Measurements from ENCODE around the gene RILPL2. TPM values are rescaled to one million over a fixed set of nuclear protein-coding genes. Genes with fewer than 3 reads are reported as not detected.
"Not testable (repeated sequence)": the region's sequence is repeated elsewhere in the genome, so short reads cannot be mapped to it uniquely, and the experiment has no call there.

RILPL2 gene
- total RNA-seq, 2 donors from 2014 or later: 0.96 to 2.1 TPM

DNA sequence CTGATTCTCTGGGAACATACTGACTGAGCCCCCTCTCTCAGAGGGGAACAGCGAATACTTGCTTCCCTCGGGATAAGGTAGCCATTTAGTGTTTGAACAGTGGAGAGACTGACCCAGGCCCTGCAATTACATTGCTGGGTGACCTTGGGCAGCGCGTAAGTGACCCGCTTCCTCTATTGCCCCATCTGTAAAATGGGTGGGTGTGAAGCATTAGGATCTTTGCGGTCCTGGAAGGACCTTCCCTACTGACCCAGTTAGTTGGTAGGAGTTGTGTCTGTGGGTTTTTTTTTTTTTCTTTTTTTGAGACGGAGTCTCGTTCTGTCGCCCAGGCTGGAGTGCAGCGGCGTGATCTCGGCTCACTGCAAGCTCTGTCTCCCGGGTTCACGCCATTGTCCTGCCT lies 53.8 kb downstream of the RILPL2 start:
- no peak for DNase-seq
- no peaks in the 10 kb centered on the region for H3K36me3 ChIP-seq
- H3K27ac ChIP-seq: no peak overlapping the region
- no peak overlapping the region for H3K9ac ChIP-seq (ENCODE audit: low read depth in 2 of 2, low read length in 2 of 2)
- no peaks in the 10 kb centered on the region for H3K27me3 ChIP-seq
- no peak for TF ChIP-seq CTCF (IDR thresholded peaks at IDR 0.05)
- H3K9me3 ChIP-seq: no peaks in the 10 kb centered on the region
- intact Hi-C loops (cut with DNase I): no loop called here
- H3K4me3 ChIP-seq: no peak overlapping the region
- H3K4me1 ChIP-seq: no peaks in the 10 kb centered on the region

DNA sequence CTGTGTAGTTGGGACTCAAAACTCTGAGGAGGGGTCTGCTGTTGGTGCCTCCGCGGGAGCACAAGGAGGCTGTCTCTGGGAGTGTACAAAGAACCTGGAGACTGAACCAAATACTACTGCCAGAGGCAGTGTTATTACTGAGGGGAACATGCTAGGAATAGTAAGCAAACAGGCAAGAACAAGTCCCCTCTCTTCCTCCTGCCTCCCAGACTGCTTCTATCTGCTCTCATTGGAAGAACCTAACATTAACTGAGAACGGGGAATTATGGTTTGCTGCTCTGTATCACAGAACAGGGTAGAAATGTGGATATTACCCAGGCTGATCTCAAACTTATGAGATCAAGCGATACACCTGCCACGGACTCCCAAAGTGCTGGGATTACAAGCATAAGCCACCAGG lies 57.1 kb downstream of the RILPL2 start:
- Histone ChIP-seq H3K27me3 (no peaks in the 10 kb centered on the region), H3K36me3 (no peaks in the 10 kb centered on the region), H3K9ac (ENCODE audit: low read depth in 2 of 2, low read length in 2 of 2) (no peak overlapping the region), H3K27ac (no peak overlapping the region), H3K4me1 (no peaks in the 10 kb centered on the region), H3K4me3 (no peak overlapping the region), H3K9me3 (no peaks in the 10 kb centered on the region)
- intact Hi-C loops (cut with DNase I): no loop called here
- DNase-seq: no peak
- TF ChIP-seq CTCF (IDR thresholded peaks at IDR 0.05): no peak

- H3K4me3 ChIP-seq; H3K9me3 ChIP-seq; intact Hi-C loops (cut with DNase I); DNase-seq; H3K36me3 ChIP-seq; H3K27ac ChIP-seq; H3K9ac ChIP-seq (ENCODE audit: low read depth in 2 of 2, low read length in 2 of 2); H3K4me1 ChIP-seq; H3K27me3 ChIP-seq: not testable (repeated sequence)
Measured at GRCh38 chr12:123372415-123372814, 64.1 kb downstream of the RILPL2 start.

DNA sequence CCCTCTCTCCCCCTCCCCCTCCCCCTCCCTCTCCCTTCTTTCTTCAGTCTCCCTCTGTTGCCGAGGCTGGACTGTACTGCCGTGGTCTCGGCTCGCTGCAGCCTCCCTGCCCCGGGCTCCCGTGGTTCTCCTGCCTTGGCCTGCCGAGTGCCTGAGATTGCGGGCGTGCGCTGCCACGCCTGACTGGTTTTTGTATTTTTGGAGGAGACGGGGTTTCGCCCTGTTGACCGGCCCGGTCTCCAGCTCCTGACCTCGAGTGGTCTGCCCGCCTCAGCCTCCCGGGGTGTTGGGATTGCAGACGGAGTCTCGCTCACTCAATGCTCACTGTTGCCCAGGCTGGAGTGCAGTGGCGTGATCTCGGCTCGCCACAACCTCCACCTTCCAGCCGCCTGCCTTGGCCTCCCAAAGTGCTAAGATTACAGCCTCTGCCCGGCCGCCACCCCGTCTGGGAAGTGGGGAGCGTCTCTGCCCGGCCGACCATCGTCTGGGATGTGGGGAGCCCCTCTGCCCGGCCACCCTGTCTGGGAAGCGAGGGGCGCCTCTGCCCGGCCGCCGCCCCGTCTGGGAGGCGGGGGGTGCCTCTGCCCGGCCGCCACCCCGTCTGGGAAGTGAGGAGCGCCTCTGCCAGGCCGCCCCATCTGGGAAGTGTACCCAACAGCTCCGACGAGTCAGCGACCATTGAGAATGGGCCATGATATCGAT lies 64.7 kb downstream of the RILPL2 start:
- H3K4me1 ChIP-seq; H3K4me3 ChIP-seq; H3K9me3 ChIP-seq; H3K9ac ChIP-seq (ENCODE audit: low read depth in 2 of 2, low read length in 2 of 2); intact Hi-C loops (cut with DNase I); H3K27ac ChIP-seq; H3K36me3 ChIP-seq; DNase-seq; H3K27me3 ChIP-seq: not testable (repeated sequence)

DNA sequence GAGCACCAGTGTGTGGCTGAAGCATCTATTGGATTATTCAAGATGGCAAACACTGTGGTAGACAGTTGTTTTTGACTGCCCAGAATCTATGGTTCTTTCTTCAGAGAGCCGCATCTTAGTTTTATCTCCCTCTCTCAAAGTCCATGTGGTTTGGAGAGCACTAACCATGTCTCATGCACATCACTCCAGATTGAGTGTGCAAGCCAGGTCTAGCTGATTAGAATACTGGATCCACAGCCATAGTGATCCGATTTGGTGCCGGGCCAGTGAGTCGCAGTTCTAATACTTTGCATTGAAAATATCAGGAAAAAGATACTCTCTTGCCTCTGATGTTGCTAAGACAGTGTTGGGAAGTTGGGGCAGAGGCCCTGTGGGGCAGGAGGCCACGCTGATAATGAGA lies 67.3 kb downstream of the RILPL2 start:
- H3K9ac ChIP-seq (ENCODE audit: low read depth in 2 of 2, low read length in 2 of 2): no peak overlapping the region
- H3K27me3 ChIP-seq: no peaks in the 10 kb centered on the region
- H3K4me1 ChIP-seq: no peaks in the 10 kb centered on the region
- H3K27ac ChIP-seq: no peak overlapping the region
- DNase-seq: no peak
- intact Hi-C loops (cut with DNase I): no loop called here
- H3K36me3 ChIP-seq: no peaks in the 10 kb centered on the region
- H3K9me3 ChIP-seq: no peaks in the 10 kb centered on the region
- TF ChIP-seq CTCF (IDR thresholded peaks at IDR 0.05): no peak
- H3K4me3 ChIP-seq: no peak overlapping the region

DNA sequence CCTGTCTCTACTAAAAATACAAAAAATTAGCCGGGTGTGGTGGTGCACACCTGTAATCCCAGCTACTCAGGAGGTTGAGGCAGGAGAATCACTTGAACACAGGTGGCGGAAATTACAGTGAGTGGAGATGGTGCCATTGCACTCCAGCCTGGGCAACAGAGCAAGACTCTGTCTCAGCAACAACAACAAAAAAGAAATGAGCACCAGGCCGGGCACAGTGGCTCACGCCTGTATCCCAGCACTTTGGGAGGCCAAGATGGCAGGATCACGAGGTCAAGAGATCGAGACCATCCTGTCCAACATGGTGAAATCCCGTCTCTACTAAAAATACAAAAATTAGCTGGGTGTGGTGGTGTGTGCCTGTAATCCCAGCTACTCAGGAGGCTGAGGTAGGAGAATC lies 68.1 kb downstream of the RILPL2 start:
- H3K36me3 ChIP-seq; H3K9ac ChIP-seq (ENCODE audit: low read depth in 2 of 2, low read length in 2 of 2); H3K27me3 ChIP-seq; H3K9me3 ChIP-seq; H3K4me3 ChIP-seq; DNase-seq; H3K4me1 ChIP-seq; H3K27ac ChIP-seq; intact Hi-C loops (cut with DNase I): not testable (repeated sequence)

- Histone ChIP-seq H3K4me3 (no peak overlapping the region), H3K9me3 (no peaks in the 10 kb centered on the region), H3K27me3 (no peaks in the 10 kb centered on the region), H3K27ac (no peak overlapping the region), H3K36me3 (no peaks in the 10 kb centered on the region), H3K9ac (ENCODE audit: low read depth in 2 of 2, low read length in 2 of 2) (no peak overlapping the region), H3K4me1 (peaks cover 6% of the 10 kb centered on the region)
- intact Hi-C loops (cut with DNase I): no loop called here
- TF ChIP-seq CTCF (IDR thresholded peaks at IDR 0.05): no peak
- DNase-seq: no peak
Measured at GRCh38 chr12:123367511-123367910, 69.0 kb downstream of the RILPL2 start.

Other genes starting within 250 kb of the RILPL2 start
- gene MPHOSPH9, start 203.5 kb downstream of the RILPL2 start, total RNA-seq: 10 to 100 TPM; 15.5 to 35.7 TPM
- 10 to 100 TPM; 10.6 to 17.4 TPM for gene MTRFR, start 203.2 kb downstream of the RILPL2 start, total RNA-seq
- gene CDK2AP1, start 164.8 kb downstream of the RILPL2 start, total RNA-seq: 100 to 1,000 TPM in 1 of 2 donors, 10 to 100 TPM in 1; 65.6 to 101 TPM
- 10 to 100 TPM; 36.5 to 37.3 TPM for gene SBNO1, start 71.8 kb downstream of the RILPL2 start, total RNA-seq
- 10 to 100 TPM; 38.2 to 59.3 TPM for gene KMT5A, start 52.6 kb downstream of the RILPL2 start, total RNA-seq
- gene SNRNP35, start 21.5 kb upstream of the RILPL2 start, total RNA-seq: 10 to 100 TPM; 17.4 to 23.2 TPM
- gene RILPL1, start 97.0 kb upstream of the RILPL2 start, total RNA-seq: 1 to 10 TPM; 2.6 to 5.0 TPM
- 100 to 1,000 TPM; 297 to 381 TPM for gene TMED2, start 147.9 kb upstream of the RILPL2 start, total RNA-seq
- 10 to 100 TPM in 1 of 2 donors, 1 to 10 TPM in 1; 8.1 to 19.7 TPM for gene DDX55, start 165.4 kb upstream of the RILPL2 start, total RNA-seq
- 10 to 100 TPM; 37.3 to 55.4 TPM for gene EIF2B1, start 197.0 kb upstream of the RILPL2 start, total RNA-seq
- gene GTF2H3, start 197.1 kb upstream of the RILPL2 start, total RNA-seq: 10 to 100 TPM; 22.1 to 27.3 TPM
- 1 to 10 TPM; 6.1 to 7.3 TPM for gene TCTN2, start 234.4 kb upstream of the RILPL2 start, total RNA-seq

All from colonic mucosa (tissue), 4 donors.